HEK293 (cell line): Measurements from ENCODE around the gene DDTL.

ENCODE experiments used
- AEBP2 ChIP-seq: fragments of 450-650 bp; formaldehyde crosslinking; IDR thresholded peaks from 2 replicates; pipeline ENCODE4 v1.5.1; 2016; ENCODE audit warnings: missing biosample characterization, missing genetic modification characterization, borderline replicate concordance
- ELK4 ChIP-seq: IDR thresholded peaks from 2 replicates; pipeline ENCODE4 v1.6.1; 2011; ENCODE audit warnings: mild to moderate bottlenecking, low read depth, low read length, borderline replicate concordance
- GLIS2 ChIP-seq: fragments of 450-650 bp; formaldehyde crosslinking; IDR thresholded peaks from 2 replicates; pipeline ENCODE4 v1.5.1; 2016; ENCODE audit warnings: missing biosample characterization, missing genetic modification characterization
- PRDM2 ChIP-seq: fragments of 450-650 bp; formaldehyde crosslinking; IDR thresholded peaks from 2 replicates; pipeline ENCODE4 v1.5.1; 2016; ENCODE audit warnings: missing biosample characterization, missing genetic modification characterization, borderline replicate concordance
- SCRT1 ChIP-seq: fragments of 450-650 bp; formaldehyde crosslinking; IDR thresholded peaks from 2 replicates; pipeline ENCODE4 v1.5.1; 2016; ENCODE audit warnings: missing biosample characterization, missing genetic modification characterization, borderline replicate concordance
- SCRT2 ChIP-seq: fragments of 450-650 bp; formaldehyde crosslinking; IDR thresholded peaks from 2 replicates; pipeline ENCODE4 v1.5.1; 2016; ENCODE audit warnings: missing biosample characterization, missing genetic modification characterization
- TRIM28 ChIP-seq: IDR thresholded peaks from 2 replicates; pipeline ENCODE4 v1.6.1; 2011; ENCODE audit warnings: low read length, control low read depth, borderline replicate concordance
- ZBTB26 ChIP-seq: fragments of 450-650 bp; formaldehyde crosslinking; optimal IDR thresholded peaks from 2 replicates; pipeline ENCODE3; 2016; ENCODE audit warnings: missing biosample characterization, mild to moderate bottlenecking, missing genetic modification characterization
- ZBTB44 ChIP-seq: fragments of 450-650 bp; IDR thresholded peaks from 2 replicates; pipeline ENCODE4 v1.5.1; 2018; ENCODE audit warnings: missing biosample characterization, mild to moderate bottlenecking, missing genetic modification characterization
- ZFP41 ChIP-seq: fragments of 450-650 bp; formaldehyde crosslinking; IDR thresholded peaks from 2 replicates; pipeline ENCODE4 v1.5.1; 2016; ENCODE audit warnings: missing biosample characterization, missing genetic modification characterization, borderline replicate concordance
- ZNF121 ChIP-seq: fragments of 450-650 bp; formaldehyde crosslinking; IDR thresholded peaks from 2 replicates; pipeline ENCODE4 v1.5.1; 2016; ENCODE audit warnings: missing biosample characterization, missing genetic modification characterization
- ZNF214 ChIP-seq: fragments of 450-650 bp; formaldehyde crosslinking; IDR thresholded peaks from 2 replicates; pipeline ENCODE4 v1.5.1; 2017; ENCODE audit warnings: missing biosample characterization, mild to moderate bottlenecking, missing genetic modification characterization, borderline replicate concordance
- ZNF23 ChIP-seq: fragments of 450-650 bp; formaldehyde crosslinking; IDR thresholded peaks from 2 replicates; pipeline ENCODE4 v1.5.1; 2016; ENCODE audit warnings: missing biosample characterization, missing genetic modification characterization, borderline replicate concordance
- ZNF341 ChIP-seq: fragments of 450-650 bp; formaldehyde crosslinking; IDR thresholded peaks from 2 replicates; pipeline ENCODE4; 2016; ENCODE audit warnings: low read depth, missing biosample characterization, missing genetic modification characterization
- ZNF571 ChIP-seq: fragments of 450-650 bp; formaldehyde crosslinking; IDR thresholded peaks from 2 replicates; pipeline ENCODE4 v1.5.0; 2017; ENCODE audit warnings: missing biosample characterization, missing genetic modification characterization
- ZNF623 ChIP-seq: fragments of 450-650 bp; formaldehyde crosslinking; IDR thresholded peaks from 2 replicates; pipeline ENCODE4 v1.5.1; 2016; ENCODE audit warnings: missing biosample characterization, missing genetic modification characterization
- ZSCAN23 ChIP-seq: fragments of 450-650 bp; formaldehyde crosslinking; IDR thresholded peaks from 2 replicates; pipeline ENCODE4 v1.5.1; 2016; ENCODE audit warnings: missing biosample characterization, missing genetic modification characterization

The DDTL gene

GRCh38 chr22:23969071-23969470 is 2.4 kb downstream of the DDTL start (continued):
- TF ChIP-seq PRDM2 (tag by site-specific recombination) (no peak), SCRT2 (tag by site-specific recombination) (peak; percentile 48; the same call in 1 of the 2 replicates), ZBTB44 (tag by site-specific recombination) (no peak), ZBTB26 (no peak), AEBP2 (tag by site-specific recombination) (no peak), ELK4 (no peak), ZNF571 (tag by site-specific recombination) (no peak), ZNF121 (tag by site-specific recombination) (no peak), ZNF23 (no peak), ZNF341 (tag by site-specific recombination) (peak; percentile 56; the same call in 1 of the 2 replicates), ZSCAN23 (tag by site-specific recombination) (no peak), GLIS2 (tag by site-specific recombination) (0 out of 2 replicates have a peak, but pooled peaks have one; percentile 9), TRIM28 (no peak), SCRT1 (tag by site-specific recombination) (peak; percentile 65; the same call in 1 of the 2 replicates), ZNF623 (tag by site-specific recombination) (no peak), ZNF214 (tag by site-specific recombination) (no peak), ZFP41 (no peak)
